ENCODE measurements around the gene CNGA2.

The CNGA2 gene

GRCh38 chrX:151724563-151725337, 9.8 kb upstream of the CNGA2 start:
- H3K27ac ChIP-seq (ENCODE audit: low read depth, low read length): no peak overlapping the region
- no peak overlapping the region for H4K8ac ChIP-seq (ENCODE audit: low read depth, low read length)
- H2BK15ac ChIP-seq (replicated peaks; ENCODE audit: low read depth): no peak overlapping the region
- no peaks in the 10 kb centered on the region for H3K79me1 ChIP-seq (ENCODE audit: low read length)
- no peak for DNase-seq
- H3K56ac ChIP-seq (ENCODE audit: low read length): no peak overlapping the region
- no peak overlapping the region for H3K4me2 ChIP-seq (ENCODE audit: low read length)
- H2AK5ac ChIP-seq (ENCODE audit: low read length): no peak overlapping the region
- H3K18ac ChIP-seq (ENCODE audit: low read length): no peak overlapping the region
- no peak overlapping the region for H3K23ac ChIP-seq (ENCODE audit: low read length)
- H3K4me1 ChIP-seq (ENCODE audit: control insufficient read depth, low read depth, low read length): no peaks in the 10 kb centered on the region
- H3K36me3 ChIP-seq (ENCODE audit: control insufficient read depth, insufficient read depth, low read length): no peaks in the 10 kb centered on the region
- H2BK5ac ChIP-seq (ENCODE audit: low read length): no peak overlapping the region
- no peak overlapping the region for H3K4ac ChIP-seq (ENCODE audit: low read depth, low read length)
- no CpG with 5 or more reads among the region's 7 CpGs for WGBS (ENCODE audit: extremely low coverage, insufficient coverage, low lambda C conversion rate)
- H2BK120ac ChIP-seq (ENCODE audit: low read depth, low read length): no peak overlapping the region
- H3K79me2 ChIP-seq (ENCODE audit: control insufficient read depth, insufficient read depth, low read length): no peaks in the 10 kb centered on the region
- no peak overlapping the region for H3K4me3 ChIP-seq (ENCODE audit: low read length)
- no peak overlapping the region for H4K5ac ChIP-seq (ENCODE audit: low read length)
- no peak overlapping the region for H3K9ac ChIP-seq (ENCODE audit: low read length)
- no peaks in the 10 kb centered on the region for H3K27me3 ChIP-seq (ENCODE audit: insufficient read depth, low read length, poor library complexity)

GRCh38 chrX:151725338-151725614, 9.3 kb upstream of the CNGA2 start:
- WGBS (ENCODE audit: extremely low coverage, insufficient coverage, low lambda C conversion rate): no CpG with 5 or more reads among the region's 1 CpG
- Histone ChIP-seq H4K5ac (ENCODE audit: low read length) (no peak overlapping the region), H3K79me1 (ENCODE audit: low read length) (no peaks in the 10 kb centered on the region), H3K23ac (ENCODE audit: low read length) (no peak overlapping the region), H3K4me3 (ENCODE audit: low read length) (no peak overlapping the region), H3K18ac (ENCODE audit: low read length) (no peak overlapping the region), H3K9ac (ENCODE audit: low read length) (no peak overlapping the region), H3K56ac (ENCODE audit: low read length) (no peak overlapping the region), H4K8ac (ENCODE audit: low read depth, low read length) (no peak overlapping the region), H2BK5ac (ENCODE audit: low read length) (no peak overlapping the region), H3K4me1 (ENCODE audit: control insufficient read depth, low read depth, low read length) (no peaks in the 10 kb centered on the region), H2BK120ac (ENCODE audit: low read depth, low read length) (no peak overlapping the region), H3K79me2 (ENCODE audit: control insufficient read depth, insufficient read depth, low read length) (no peaks in the 10 kb centered on the region), H3K4me2 (ENCODE audit: low read length) (no peak overlapping the region), H2BK15ac (replicated peaks; ENCODE audit: low read depth) (no peak overlapping the region), H2AK5ac (ENCODE audit: low read length) (no peak overlapping the region), H3K27ac (ENCODE audit: low read depth, low read length) (no peak overlapping the region), H3K27me3 (ENCODE audit: insufficient read depth, low read length, poor library complexity) (no peaks in the 10 kb centered on the region), H3K36me3 (ENCODE audit: control insufficient read depth, insufficient read depth, low read length) (no peaks in the 10 kb centered on the region), H3K4ac (ENCODE audit: low read depth, low read length) (no peak overlapping the region)
- no peak for DNase-seq

GRCh38 chrX:151726751-151727150, 7.8 kb upstream of the CNGA2 start:
- Histone ChIP-seq H3K4ac (ENCODE audit: low read depth, low read length) (no peak overlapping the region), H3K79me2 (ENCODE audit: control insufficient read depth, insufficient read depth, low read length) (no peaks in the 10 kb centered on the region), H2AK5ac (ENCODE audit: low read length) (no peak overlapping the region), H3K27me3 (ENCODE audit: insufficient read depth, low read length, poor library complexity) (no peaks in the 10 kb centered on the region), H3K4me3 (ENCODE audit: low read length) (no peak overlapping the region), H3K4me1 (ENCODE audit: control insufficient read depth, low read depth, low read length) (no peaks in the 10 kb centered on the region), H2BK120ac (ENCODE audit: low read depth, low read length) (no peak overlapping the region), H3K36me3 (ENCODE audit: control insufficient read depth, insufficient read depth, low read length) (no peaks in the 10 kb centered on the region), H3K4me2 (ENCODE audit: low read length) (no peak overlapping the region), H3K27ac (ENCODE audit: low read depth, low read length) (no peak overlapping the region), H2BK5ac (ENCODE audit: low read length) (no peak overlapping the region), H3K18ac (ENCODE audit: low read length) (no peak overlapping the region), H4K8ac (ENCODE audit: low read depth, low read length) (no peak overlapping the region), H4K5ac (ENCODE audit: low read length) (no peak overlapping the region), H3K23ac (ENCODE audit: low read length) (no peak overlapping the region), H3K56ac (ENCODE audit: low read length) (no peak overlapping the region), H3K9ac (ENCODE audit: low read length) (no peak overlapping the region), H3K79me1 (ENCODE audit: low read length) (no peaks in the 10 kb centered on the region), H2BK15ac (replicated peaks; ENCODE audit: low read depth) (no peak overlapping the region)
- WGBS (ENCODE audit: extremely low coverage, insufficient coverage, low lambda C conversion rate): no CpG with 5 or more reads among the region's 5 CpGs
- DNase-seq: no peak

- H3K9ac ChIP-seq (ENCODE audit: low read length): no peak overlapping the region
- no peaks in the 10 kb centered on the region for H3K79me2 ChIP-seq (ENCODE audit: control insufficient read depth, insufficient read depth, low read length)
- H3K27ac ChIP-seq (ENCODE audit: low read depth, low read length): no peak overlapping the region
- no peaks in the 10 kb centered on the region for H3K4me1 ChIP-seq (ENCODE audit: control insufficient read depth, low read depth, low read length)
- H4K8ac ChIP-seq (ENCODE audit: low read depth, low read length): no peak overlapping the region
- H2AK5ac ChIP-seq (ENCODE audit: low read length): no peak overlapping the region
- no peaks in the 10 kb centered on the region for H3K36me3 ChIP-seq (ENCODE audit: control insufficient read depth, insufficient read depth, low read length)
- no peaks in the 10 kb centered on the region for H3K79me1 ChIP-seq (ENCODE audit: low read length)
- H2BK15ac ChIP-seq (replicated peaks; ENCODE audit: low read depth): no peak overlapping the region
- H3K23ac ChIP-seq (ENCODE audit: low read length): no peak overlapping the region
- H3K18ac ChIP-seq (ENCODE audit: low read length): no peak overlapping the region
- no peak for DNase-seq
- H2BK120ac ChIP-seq (ENCODE audit: low read depth, low read length): no peak overlapping the region
- no peak overlapping the region for H3K4me2 ChIP-seq (ENCODE audit: low read length)
- WGBS (ENCODE audit: extremely low coverage, insufficient coverage, low lambda C conversion rate): no CpG with 5 or more reads among the region's 4 CpGs
- no peaks in the 10 kb centered on the region for H3K27me3 ChIP-seq (ENCODE audit: insufficient read depth, low read length, poor library complexity)
- H3K4me3 ChIP-seq (ENCODE audit: low read length): no peak overlapping the region
- no peak overlapping the region for H3K4ac ChIP-seq (ENCODE audit: low read depth, low read length)
- H2BK5ac ChIP-seq (ENCODE audit: low read length): no peak overlapping the region
- no peak overlapping the region for H3K56ac ChIP-seq (ENCODE audit: low read length)
- no peak overlapping the region for H4K5ac ChIP-seq (ENCODE audit: low read length)
These were observed 7.2 kb upstream of the CNGA2 start for GRCh38 chrX:151727346-151727745.

GRCh38 chrX:151729056-151729725, 5.4 kb upstream of the CNGA2 start:
- Histone ChIP-seq H3K79me2 (ENCODE audit: control insufficient read depth, insufficient read depth, low read length) (no peaks in the 10 kb centered on the region), H2BK15ac (replicated peaks; ENCODE audit: low read depth) (no peak overlapping the region), H4K5ac (ENCODE audit: low read length) (no peak overlapping the region), H3K79me1 (ENCODE audit: low read length) (no peaks in the 10 kb centered on the region), H3K56ac (ENCODE audit: low read length) (no peak overlapping the region), H3K27ac (ENCODE audit: low read depth, low read length) (no peak overlapping the region), H3K23ac (ENCODE audit: low read length) (no peak overlapping the region), H4K8ac (ENCODE audit: low read depth, low read length) (no peak overlapping the region), H2BK120ac (ENCODE audit: low read depth, low read length) (no peak overlapping the region), H3K27me3 (ENCODE audit: insufficient read depth, low read length, poor library complexity) (no peaks in the 10 kb centered on the region), H3K18ac (ENCODE audit: low read length) (no peak overlapping the region), H3K36me3 (ENCODE audit: control insufficient read depth, insufficient read depth, low read length) (no peaks in the 10 kb centered on the region), H2BK5ac (ENCODE audit: low read length) (no peak overlapping the region), H3K4ac (ENCODE audit: low read depth, low read length) (no peak overlapping the region), H3K4me3 (ENCODE audit: low read length) (no peak overlapping the region), H2AK5ac (ENCODE audit: low read length) (no peak overlapping the region), H3K9ac (ENCODE audit: low read length) (no peak overlapping the region), H3K4me1 (ENCODE audit: control insufficient read depth, low read depth, low read length) (no peaks in the 10 kb centered on the region), H3K4me2 (ENCODE audit: low read length) (no peak overlapping the region)
- WGBS (ENCODE audit: extremely low coverage, insufficient coverage, low lambda C conversion rate): no CpG with 5 or more reads among the region's 4 CpGs
- DNase-seq: no peak

- Histone ChIP-seq H4K5ac (ENCODE audit: low read length) (no peak overlapping the region), H2BK15ac (replicated peaks; ENCODE audit: low read depth) (no peak overlapping the region), H2AK5ac (ENCODE audit: low read length) (no peak overlapping the region), H3K4ac (ENCODE audit: low read depth, low read length) (no peak overlapping the region), H3K36me3 (ENCODE audit: control insufficient read depth, insufficient read depth, low read length) (no peaks in the 10 kb centered on the region), H4K8ac (ENCODE audit: low read depth, low read length) (no peak overlapping the region), H3K79me1 (ENCODE audit: low read length) (no peaks in the 10 kb centered on the region), H3K27me3 (ENCODE audit: insufficient read depth, low read length, poor library complexity) (no peaks in the 10 kb centered on the region), H2BK120ac (ENCODE audit: low read depth, low read length) (no peak overlapping the region), H3K56ac (ENCODE audit: low read length) (no peak overlapping the region), H3K4me3 (ENCODE audit: low read length) (no peak overlapping the region), H2BK5ac (ENCODE audit: low read length) (no peak overlapping the region), H3K4me2 (ENCODE audit: low read length) (no peak overlapping the region), H3K4me1 (ENCODE audit: control insufficient read depth, low read depth, low read length) (no peaks in the 10 kb centered on the region), H3K27ac (ENCODE audit: low read depth, low read length) (no peak overlapping the region), H3K9ac (ENCODE audit: low read length) (no peak overlapping the region), H3K23ac (ENCODE audit: low read length) (no peak overlapping the region), H3K18ac (ENCODE audit: low read length) (no peak overlapping the region), H3K79me2 (ENCODE audit: control insufficient read depth, insufficient read depth, low read length) (no peaks in the 10 kb centered on the region)
- DNase-seq: no peak
- no CpG with 5 or more reads among the region's 2 CpGs for WGBS (ENCODE audit: extremely low coverage, insufficient coverage, low lambda C conversion rate)
These were observed 673 bp downstream of the CNGA2 start for GRCh38 chrX:151735219-151735618.
